Uterus (tissue), 2 donors: ENCODE data around the gene CNFN.

ENCODE experiments used
- CTCF ChIP-seq, 4 experiments: fragments of 200-600 bp in 2 of 4; fragments of 450-650 bp in 2 of 4; sonication (generic) in 2 of 4; IDR thresholded peaks; one replicate each; pipeline ENCODE4 v1.5.1; 2016 to 2019; ENCODE audit warnings: antibody characterized with exemption in 4 of 4, mild to moderate bottlenecking in 2 of 4, moderate library complexity in 1 of 4
- POLR2A ChIP-seq, 2 donors: fragments of 450-650 bp; IDR thresholded peaks; one replicate each; pipeline ENCODE4 v1.6.1; 2016; ENCODE audit warnings: antibody characterized with exemption in 2 of 2, mild to moderate bottlenecking in 1 of 2, moderate library complexity in 1 of 2

GRCh38 chr19:42396381-42397262 is 6.5 kb upstream of the CNFN start:
- TF ChIP-seq POLR2A (IDR thresholded peaks at IDR 0.05) (peak; percentile 75 to 77), CTCF (IDR thresholded peaks at IDR 0.05) (peak in 1 of 4 experiments; percentile 6)
